WTC11 (cell line): ENCODE data around the gene FNDC3B. TPM values are rescaled to one million over a fixed set of nuclear protein-coding genes. Genes with fewer than 3 reads are reported as not detected.
"Not testable (repeated sequence)": the region's sequence is repeated elsewhere in the genome, so short reads cannot be mapped to it uniquely, and the experiment has no call there.

Experiments
- ATAC-seq: fragments of 200-7000 bp; cut with Tn5 transposase; 2 replicates; pipeline ENCODE4 v1.10.0; 2021; ENCODE audit warnings: mild to moderate bottlenecking, moderate library complexity
- CTCF ChIA-PET: fragments of 300-600 bp; sonication (Branson Sonifier 250); formaldehyde crosslinking; loops from one replicate; lab custom pipeline; 2021; ENCODE audit warnings: antibody characterized with exemption; lab: Charles Lee
- POLR2A ChIA-PET: fragments of 350-600 bp; sonication (Branson Sonifier 250); formaldehyde crosslinking; loops from one replicate; lab custom pipeline; 2021; ENCODE audit warnings: antibody characterized with exemption; lab: Charles Lee
- DNase-seq: peaks from one replicate; pipeline ENCODE4 v3.0.0; 2021; ENCODE audit warnings: low spot score
- H3K27ac Mint-ChIP-seq: 2 replicates; pipeline ENCODE4 v1.8.0; 2021; ENCODE audit warnings: mixed read lengths
- H3K27me3 Mint-ChIP-seq: 2 replicates; pipeline ENCODE4 v1.8.0; 2021; ENCODE audit warnings: low read depth, mild to moderate bottlenecking, moderate library complexity, mixed read lengths
- H3K36me3 Mint-ChIP-seq: 2 replicates; pipeline ENCODE4 v1.8.0; 2021; ENCODE audit warnings: mixed read lengths
- H3K4me1 Mint-ChIP-seq: 2 replicates; pipeline ENCODE4 v1.8.0; 2022; ENCODE audit warnings: mixed read lengths
- H3K4me3 Mint-ChIP-seq: 2 replicates; pipeline ENCODE4 v1.8.0; 2021; ENCODE audit warnings: mild to moderate bottlenecking, moderate library complexity, mixed read lengths
- H3K9me3 Mint-ChIP-seq: 2 replicates; pipeline ENCODE4 v1.8.0; 2021; ENCODE audit warnings: mixed read lengths
- FOXJ3 ChIP-seq: sonication (generic); formaldehyde crosslinking; IDR thresholded peaks from 2 replicates; pipeline ENCODE4 v1.9.0; 2021; ENCODE audit warnings: missing genetic modification reagents, mild to moderate bottlenecking, borderline replicate concordance
- HMGXB4 ChIP-seq: sonication (generic); formaldehyde crosslinking; IDR thresholded peaks from 2 replicates; pipeline ENCODE4 v1.8.1; 2023; ENCODE audit warnings: mild to moderate bottlenecking, moderate library complexity, missing genetic modification reagents
- NR3C1 ChIP-seq: sonication (generic); formaldehyde crosslinking; conservative IDR thresholded peaks from 2 replicates; pipeline ENCODE4 v1.8.1; 2023; ENCODE audit warnings: low read depth, mild to moderate bottlenecking, missing genetic modification reagents
- OVOL2 ChIP-seq: fragments of 250-450 bp; sonication (Bioruptor Pico); IDR thresholded peaks from 2 replicates; pipeline ENCODE4 v1.9.0; 2021; ENCODE audit warnings: mild to moderate bottlenecking, borderline replicate concordance
- PRRX2 ChIP-seq: fragments of 250-450 bp; sonication (Bioruptor Pico); IDR thresholded peaks from 2 replicates; pipeline ENCODE4 v1.8.0; 2021; ENCODE audit warnings: mild to moderate bottlenecking
- SMAD3 ChIP-seq: sonication (generic); formaldehyde crosslinking; IDR thresholded peaks from 2 replicates; pipeline ENCODE4 v1.8.0; 2022; ENCODE audit warnings: missing genetic modification reagents, mild to moderate bottlenecking, borderline replicate concordance
- ZNF121 ChIP-seq: sonication (generic); formaldehyde crosslinking; IDR thresholded peaks from 2 replicates; pipeline ENCODE4 v1.8.0; 2023; ENCODE audit warnings: missing genetic modification reagents
- ZNF138 ChIP-seq: sonication (generic); formaldehyde crosslinking; conservative IDR thresholded peaks from 2 replicates; pipeline ENCODE4 v1.8.1; 2022; ENCODE audit warnings: mild to moderate bottlenecking, moderate library complexity, missing genetic modification reagents
- ZNF317 ChIP-seq: sonication (generic); formaldehyde crosslinking; IDR thresholded peaks from 2 replicates; pipeline ENCODE4 v1.8.1; 2023; ENCODE audit warnings: low read depth, mild to moderate bottlenecking, moderate library complexity, missing genetic modification reagents, borderline replicate concordance
- ZNF671 ChIP-seq: fragments of 250-450 bp; sonication (Bioruptor Pico); IDR thresholded peaks from 2 replicates; pipeline ENCODE4 v1.8.0; 2021; ENCODE audit warnings: mild to moderate bottlenecking
- total RNA-seq: library from RNA; stranded (reverse); gene quantifications from 3 replicates; pipeline ENCODE4 v1.2.3, GENCODE V29; 2021
- TF ChIP-seq, protein P1 (sequence below): sonication (generic); formaldehyde crosslinking; IDR thresholded peaks from 2 replicates; pipeline ENCODE4 v1.8.0; 2023; ENCODE audit warnings: missing genetic modification reagents, mild to moderate bottlenecking, borderline replicate concordance
- TF ChIP-seq, protein P2 (sequence below): sonication (generic); formaldehyde crosslinking; IDR thresholded peaks from 2 replicates; pipeline ENCODE4 v1.8.1; 2023; ENCODE audit warnings: mild to moderate bottlenecking, missing genetic modification reagents

Gene FNDC3B
- total RNA-seq, 1 experiment from 2014 or later, result 42.8 TPM

DNA sequence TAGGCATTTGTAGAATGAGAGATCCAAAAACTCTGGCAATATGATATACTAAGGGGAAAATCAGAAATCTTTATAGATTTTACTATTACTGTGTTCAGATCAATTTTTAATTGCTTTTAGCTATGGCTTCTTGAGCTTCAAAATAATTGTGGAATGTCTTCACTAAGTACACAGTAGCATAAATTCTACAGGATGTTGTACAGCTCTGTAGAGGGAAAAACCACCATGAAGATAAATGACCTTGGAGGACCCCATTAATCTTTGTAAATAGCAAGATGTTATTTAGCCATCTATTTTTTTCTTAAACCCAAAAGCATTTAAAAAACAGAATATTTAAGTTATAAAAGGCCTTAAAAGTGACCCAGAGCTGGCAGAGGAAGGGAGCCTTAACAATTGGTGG, 43.9 kb upstream of the FNDC3B start:
- H3K27ac Mint-ChIP-seq, result no peak overlapping the region
- no peak overlapping the region for H3K4me3 Mint-ChIP-seq
- H3K27me3 Mint-ChIP-seq, result no peaks in the 10 kb centered on the region
- no peaks in the 10 kb centered on the region for H3K4me1 Mint-ChIP-seq
- ChIA-PET POLR2A (interaction anchor here (0.6 kb wide), 2 partner anchors 152 to 402 kb away, joined by 4 read pairs; no protein-coding TSS in a partner anchor), CTCF (no interaction called here)
- peaks cover 8% of the 10 kb centered on the region for H3K36me3 Mint-ChIP-seq
- no peak for TF ChIP-seq NR3C1 (CRISPR knock-in tag)
- no peak for TF ChIP-seq SMAD3 (CRISPR knock-in tag)
- TF ChIP-seq ZNF121 (CRISPR knock-in tag), result no peak
- no peak for DNase-seq
- H3K9me3 Mint-ChIP-seq, result peaks cover 32% of the 10 kb centered on the region
- ATAC-seq, result no peak

DNA sequence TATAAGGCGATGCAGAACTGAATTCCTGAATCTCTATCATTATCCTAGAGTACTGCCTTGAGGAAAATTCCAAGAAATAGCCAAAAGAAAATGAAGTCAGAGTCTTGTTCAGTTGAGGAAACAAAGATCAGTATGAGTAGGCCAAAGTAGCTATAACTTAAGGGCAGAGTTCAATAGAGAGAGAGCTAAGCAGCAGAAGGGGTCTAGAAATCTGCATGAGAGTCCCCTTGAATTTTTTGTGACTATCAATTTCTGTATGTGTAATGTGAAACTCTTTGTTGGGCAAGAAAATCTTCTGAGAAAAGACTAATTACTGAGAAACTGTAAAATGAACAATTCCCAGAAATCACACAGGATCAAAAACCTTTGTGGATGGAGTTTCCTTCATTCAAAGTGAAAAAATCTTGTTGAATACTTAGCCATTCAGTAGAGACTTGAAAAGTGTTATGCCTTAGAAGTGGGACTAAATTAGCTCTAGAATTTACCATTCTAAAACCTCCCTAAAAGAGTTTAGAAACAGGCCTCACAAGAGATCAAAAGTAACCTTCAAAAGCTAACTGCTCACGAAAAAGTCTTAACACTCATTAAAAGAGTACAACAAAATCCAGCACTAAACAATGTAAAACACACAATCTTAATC, 43.1 kb upstream of the FNDC3B start:
- DNase-seq (no peak), ATAC-seq (no peak)
- ChIA-PET POLR2A (no interaction called here), CTCF (no interaction called here)
- Mint-ChIP-seq H3K4me1 (no peaks in the 10 kb centered on the region), H3K9me3 (peaks cover 28% of the 10 kb centered on the region), H3K27me3 (no peaks in the 10 kb centered on the region), H3K36me3 (peaks cover 8% of the 10 kb centered on the region), H3K27ac (no peak overlapping the region), H3K4me3 (no peak overlapping the region)
- TF ChIP-seq FOXJ3 (CRISPR knock-in tag) (no peak), ZNF138 (no peak), ZNF317 (CRISPR knock-in tag) (no peak)

GRCh38 chr3:171998731-171999130, 40.6 kb upstream of the FNDC3B start:
- H3K4me3 Mint-ChIP-seq, H3K27ac Mint-ChIP-seq, H3K36me3 Mint-ChIP-seq, ATAC-seq, POLR2A ChIA-PET, H3K4me1 Mint-ChIP-seq, CTCF ChIA-PET, H3K27me3 Mint-ChIP-seq: not testable (repeated sequence)
- DNase-seq, result peak; percentile 12
- H3K9me3 Mint-ChIP-seq, result peaks cover 33% of the 10 kb centered on the region

DNA sequence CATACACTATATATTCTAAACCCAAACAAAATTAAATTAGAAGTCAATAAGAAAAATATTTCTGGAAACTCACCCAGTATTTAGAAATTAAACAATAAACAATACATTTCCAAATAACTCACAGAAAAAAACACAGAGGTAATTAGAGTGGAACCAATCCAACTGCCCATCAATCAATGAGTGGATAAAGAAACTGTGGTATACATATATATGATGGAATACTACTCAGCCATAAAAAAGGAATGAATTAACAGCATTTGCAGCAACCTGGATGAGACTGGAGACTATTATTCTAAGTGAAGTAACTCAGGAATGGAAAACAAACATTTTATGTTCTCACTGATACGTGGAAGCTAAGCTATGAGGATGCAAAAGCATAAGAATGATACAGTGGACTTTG, 37.8 kb upstream of the FNDC3B start:
- H3K4me1 Mint-ChIP-seq, H3K27ac Mint-ChIP-seq, CTCF ChIA-PET, H3K4me3 Mint-ChIP-seq, H3K27me3 Mint-ChIP-seq, POLR2A ChIA-PET, DNase-seq, H3K36me3 Mint-ChIP-seq, ATAC-seq: not testable (repeated sequence)
- H3K9me3 Mint-ChIP-seq, result peaks cover 26% of the 10 kb centered on the region

DNA sequence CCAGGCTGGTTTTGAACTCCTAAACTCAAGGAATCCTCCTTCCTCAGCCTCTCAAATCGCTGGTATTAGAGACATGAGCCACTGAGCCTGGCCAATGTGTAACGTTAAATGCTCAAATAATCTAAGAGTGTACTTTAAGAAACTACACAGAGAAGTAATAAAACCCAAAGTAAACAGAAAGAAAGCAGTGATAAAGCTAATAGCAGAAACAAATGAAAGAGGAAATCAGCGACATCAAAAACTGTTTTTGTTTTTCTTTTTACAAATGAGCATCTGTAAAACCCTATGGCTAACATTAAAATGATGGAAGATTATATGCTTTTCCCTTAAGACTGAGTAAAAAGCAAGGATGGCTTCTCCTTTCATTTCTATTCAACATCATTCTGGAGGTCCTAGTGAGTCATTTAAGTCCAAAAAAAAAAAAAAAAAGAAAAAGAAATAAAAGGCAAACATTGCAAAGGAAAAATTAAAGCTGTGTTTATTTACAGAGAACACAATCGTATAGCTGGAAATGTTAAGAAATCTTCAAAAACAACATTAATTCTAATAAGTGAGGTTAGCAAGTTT, 36.8 kb upstream of the FNDC3B start:
- POLR2A ChIA-PET, result no interaction called here
- H3K27ac Mint-ChIP-seq, result no peak overlapping the region
- H3K9me3 Mint-ChIP-seq, result peaks cover 18% of the 10 kb centered on the region
- TF ChIP-seq PRRX2 (CRISPR knock-in tag) (no peak), OVOL2 (CRISPR knock-in tag) (no peak), HMGXB4 (no peak), ZNF671 (CRISPR knock-in tag) (no peak)
- TF ChIP-seq, protein P1, sequence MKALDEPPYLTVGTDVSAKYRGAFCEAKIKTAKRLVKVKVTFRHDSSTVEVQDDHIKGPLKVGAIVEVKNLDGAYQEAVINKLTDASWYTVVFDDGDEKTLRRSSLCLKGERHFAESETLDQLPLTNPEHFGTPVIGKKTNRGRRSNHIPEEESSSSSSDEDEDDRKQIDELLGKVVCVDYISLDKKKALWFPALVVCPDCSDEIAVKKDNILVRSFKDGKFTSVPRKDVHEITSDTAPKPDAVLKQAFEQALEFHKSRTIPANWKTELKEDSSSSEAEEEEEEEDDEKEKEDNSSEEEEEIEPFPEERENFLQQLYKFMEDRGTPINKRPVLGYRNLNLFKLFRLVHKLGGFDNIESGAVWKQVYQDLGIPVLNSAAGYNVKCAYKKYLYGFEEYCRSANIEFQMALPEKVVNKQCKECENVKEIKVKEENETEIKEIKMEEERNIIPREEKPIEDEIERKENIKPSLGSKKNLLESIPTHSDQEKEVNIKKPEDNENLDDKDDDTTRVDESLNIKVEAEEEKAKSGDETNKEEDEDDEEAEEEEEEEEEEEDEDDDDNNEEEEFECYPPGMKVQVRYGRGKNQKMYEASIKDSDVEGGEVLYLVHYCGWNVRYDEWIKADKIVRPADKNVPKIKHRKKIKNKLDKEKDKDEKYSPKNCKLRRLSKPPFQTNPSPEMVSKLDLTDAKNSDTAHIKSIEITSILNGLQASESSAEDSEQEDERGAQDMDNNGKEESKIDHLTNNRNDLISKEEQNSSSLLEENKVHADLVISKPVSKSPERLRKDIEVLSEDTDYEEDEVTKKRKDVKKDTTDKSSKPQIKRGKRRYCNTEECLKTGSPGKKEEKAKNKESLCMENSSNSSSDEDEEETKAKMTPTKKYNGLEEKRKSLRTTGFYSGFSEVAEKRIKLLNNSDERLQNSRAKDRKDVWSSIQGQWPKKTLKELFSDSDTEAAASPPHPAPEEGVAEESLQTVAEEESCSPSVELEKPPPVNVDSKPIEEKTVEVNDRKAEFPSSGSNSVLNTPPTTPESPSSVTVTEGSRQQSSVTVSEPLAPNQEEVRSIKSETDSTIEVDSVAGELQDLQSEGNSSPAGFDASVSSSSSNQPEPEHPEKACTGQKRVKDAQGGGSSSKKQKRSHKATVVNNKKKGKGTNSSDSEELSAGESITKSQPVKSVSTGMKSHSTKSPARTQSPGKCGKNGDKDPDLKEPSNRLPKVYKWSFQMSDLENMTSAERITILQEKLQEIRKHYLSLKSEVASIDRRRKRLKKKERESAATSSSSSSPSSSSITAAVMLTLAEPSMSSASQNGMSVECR (CRISPR knock-in tag), result no peak
- TF ChIP-seq, protein P2, sequence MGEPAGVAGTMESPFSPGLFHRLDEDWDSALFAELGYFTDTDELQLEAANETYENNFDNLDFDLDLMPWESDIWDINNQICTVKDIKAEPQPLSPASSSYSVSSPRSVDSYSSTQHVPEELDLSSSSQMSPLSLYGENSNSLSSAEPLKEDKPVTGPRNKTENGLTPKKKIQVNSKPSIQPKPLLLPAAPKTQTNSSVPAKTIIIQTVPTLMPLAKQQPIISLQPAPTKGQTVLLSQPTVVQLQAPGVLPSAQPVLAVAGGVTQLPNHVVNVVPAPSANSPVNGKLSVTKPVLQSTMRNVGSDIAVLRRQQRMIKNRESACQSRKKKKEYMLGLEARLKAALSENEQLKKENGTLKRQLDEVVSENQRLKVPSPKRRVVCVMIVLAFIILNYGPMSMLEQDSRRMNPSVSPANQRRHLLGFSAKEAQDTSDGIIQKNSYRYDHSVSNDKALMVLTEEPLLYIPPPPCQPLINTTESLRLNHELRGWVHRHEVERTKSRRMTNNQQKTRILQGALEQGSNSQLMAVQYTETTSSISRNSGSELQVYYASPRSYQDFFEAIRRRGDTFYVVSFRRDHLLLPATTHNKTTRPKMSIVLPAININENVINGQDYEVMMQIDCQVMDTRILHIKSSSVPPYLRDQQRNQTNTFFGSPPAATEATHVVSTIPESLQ (CRISPR knock-in tag), result no peak
- TF ChIP-seq, all 79 proteins: peak for 0
- no peaks in the 10 kb centered on the region for H3K27me3 Mint-ChIP-seq
- H3K4me1 Mint-ChIP-seq, result no peaks in the 10 kb centered on the region
- ATAC-seq, result no peak
- CTCF ChIA-PET, result interaction anchor here (0.7 kb wide), 1 partner anchor 33 kb away, joined by 3 read pairs; no protein-coding TSS in a partner anchor
- no peak for DNase-seq
- no peak overlapping the region for H3K4me3 Mint-ChIP-seq
- no peaks in the 10 kb centered on the region; the same call in 1 of the 2 replicates for H3K36me3 Mint-ChIP-seq
